Dermis blood vessel endothelial cell (primary cell): Measurements from ENCODE around the gene PRR16. TPM values are rescaled to one million over a fixed set of nuclear protein-coding genes. Genes with fewer than 3 reads are reported as not detected.

Experiments
- DNase-seq: peaks from one replicate; pipeline ENCODE4 v3.0.0; 2010
- total RNA-seq: library from RNA; depleted of rRNA; stranded (reverse); fragments of >200 nt; gene quantifications from 2 replicates; pipeline ENCODE4 v1.2.3, GENCODE V29; 2014

The PRR16 gene
- total RNA-seq, 1 donor from 2014 or later: not detected

- no peak for DNase-seq
These were observed 127.8 kb downstream of the PRR16 start for GRCh38 chr5:120591911-120592310.

- no peak for DNase-seq
These were observed 135.5 kb downstream of the PRR16 start for GRCh38 chr5:120599576-120599975.

- DNase-seq: no peak
These were observed 136.5 kb downstream of the PRR16 start for GRCh38 chr5:120600639-120601038.

GRCh38 chr5:120602033-120602432 lies 137.9 kb downstream of the PRR16 start:
- no peak for DNase-seq

GRCh38 chr5:120604884-120605283 lies 140.8 kb downstream of the PRR16 start:
- DNase-seq: no peak

- DNase-seq: no peak
These were observed 141.4 kb downstream of the PRR16 start for GRCh38 chr5:120605325-120606079.

- no peak for DNase-seq
These were observed 145.5 kb downstream of the PRR16 start for GRCh38 chr5:120609570-120609969.

GRCh38 chr5:120610145-120610544 lies 146.0 kb downstream of the PRR16 start:
- DNase-seq: no peak

GRCh38 chr5:120613729-120614128 lies 149.6 kb downstream of the PRR16 start:
- DNase-seq: no peak

GRCh38 chr5:120614531-120615180 lies 150.6 kb downstream of the PRR16 start:
- no peak for DNase-seq

- no peak for DNase-seq
These were observed 152.0 kb downstream of the PRR16 start for GRCh38 chr5:120615967-120616645.

- DNase-seq: no peak
These were observed 157.2 kb downstream of the PRR16 start for GRCh38 chr5:120621339-120621738.

- no peak for DNase-seq
These were observed 160.0 kb downstream of the PRR16 start for GRCh38 chr5:120624021-120624563.

- no peak for DNase-seq
These were observed 164.1 kb downstream of the PRR16 start for GRCh38 chr5:120628156-120628555.

- no peak for DNase-seq
These were observed 166.4 kb downstream of the PRR16 start for GRCh38 chr5:120630550-120630949.

GRCh38 chr5:120631611-120632010 lies 167.5 kb downstream of the PRR16 start:
- no peak for DNase-seq

- DNase-seq: no peak
These were observed 168.3 kb downstream of the PRR16 start for GRCh38 chr5:120632430-120632829.

- DNase-seq: no peak
These were observed 174.3 kb downstream of the PRR16 start for GRCh38 chr5:120638449-120638848.

- no peak for DNase-seq
These were observed 176.7 kb downstream of the PRR16 start for GRCh38 chr5:120640778-120641177.

- no peak for DNase-seq
These were observed 180.4 kb downstream of the PRR16 start for GRCh38 chr5:120644516-120644915.

GRCh38 chr5:120655828-120656435 lies 191.8 kb downstream of the PRR16 start:
- peak; percentile 54 for DNase-seq

- DNase-seq: no peak
These were observed 193.0 kb downstream of the PRR16 start for GRCh38 chr5:120657104-120657503.

GRCh38 chr5:120677481-120677880 lies 213.4 kb downstream of the PRR16 start:
- no peak for DNase-seq
